G401 (cell line): ENCODE measurements around the gene DHRS7B. TPM values are rescaled to one million over a fixed set of nuclear protein-coding genes. Genes with fewer than 3 reads are reported as not detected.
"Not testable (repeated sequence)": the region's sequence is repeated elsewhere in the genome, so short reads cannot be mapped to it uniquely, and the experiment has no call there.

ENCODE experiments used
- DNase-seq: peaks from one replicate; pipeline ENCODE4 v3.0.0-alpha.2; 2015; ENCODE audit warnings: low spot score
- in situ Hi-C: cut with HindIII; loops from 2 replicates; pipeline ENCODE4 v1.10.0; 2016; ENCODE audit warnings: low sequenced_read_pairs, mixed read lengths
- total RNA-seq: library from RNA; depleted of rRNA; stranded (reverse); fragments of >200 nt; shearing (Covaris generic); gene quantifications from 2 replicates; pipeline ENCODE4 v1.2.3, GENCODE V29; 2014

Gene DHRS7B
- total RNA-seq, 1 experiment from 2014 or later = 45.4 TPM

- no peak for DNase-seq
- in situ Hi-C loops = no loop called here
Measured at GRCh38 chr17:21171970-21172510, 45.3 kb downstream of the DHRS7B start.

- in situ Hi-C loops = no loop called here
- no peak for DNase-seq
Measured at GRCh38 chr17:21172846-21173245, 46.1 kb downstream of the DHRS7B start.

DNA sequence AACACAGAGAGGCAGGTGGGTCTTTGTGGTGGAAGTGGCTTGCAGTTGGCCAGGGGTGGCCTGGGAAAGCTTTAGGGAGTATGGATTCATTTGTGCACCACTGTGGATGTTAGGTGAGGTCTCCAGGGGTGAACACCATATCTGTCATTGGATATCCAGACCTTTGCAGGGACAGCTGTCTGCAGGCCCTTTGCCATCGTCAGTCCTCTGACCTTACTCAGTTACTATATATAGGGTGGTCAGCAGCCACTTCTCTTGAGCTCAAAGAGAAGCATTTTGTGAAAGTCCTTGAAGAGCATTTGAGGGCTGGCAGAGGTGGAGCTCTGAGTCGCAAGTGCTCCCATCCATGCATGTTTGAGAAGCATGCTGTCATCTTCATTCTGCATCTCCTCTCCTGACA is 46.8 kb downstream of the DHRS7B start:
- DNase-seq = no peak
- in situ Hi-C loops = no loop called here

DNA sequence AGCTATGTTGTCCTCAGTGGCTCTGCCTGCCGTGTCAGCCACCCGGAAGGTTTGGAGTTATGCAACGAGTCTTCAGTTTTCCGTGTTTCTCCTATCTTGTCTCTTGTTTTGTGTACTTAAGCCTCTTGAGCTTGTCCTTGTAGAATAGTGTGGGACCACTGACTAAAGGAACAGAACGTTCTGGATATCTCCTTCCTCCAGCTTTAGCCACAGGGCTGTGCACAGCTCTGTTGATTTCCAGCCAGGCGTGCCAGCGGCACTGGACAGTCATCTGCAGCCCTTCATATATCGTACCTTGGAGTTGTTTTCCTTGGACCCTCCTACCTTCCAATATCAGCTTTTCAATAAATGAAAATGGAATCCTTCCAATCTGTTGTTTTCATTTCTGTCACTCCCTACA is 47.4 kb downstream of the DHRS7B start:
- in situ Hi-C loops = no loop called here
- DNase-seq = no peak

- no peak for DNase-seq
- in situ Hi-C loops = no loop called here
Measured at GRCh38 chr17:21174713-21175112, 47.9 kb downstream of the DHRS7B start.

GRCh38 chr17:21176773-21177395 is 50.1 kb downstream of the DHRS7B start:
- in situ Hi-C loops = no loop called here
- DNase-seq = no peak

DNA sequence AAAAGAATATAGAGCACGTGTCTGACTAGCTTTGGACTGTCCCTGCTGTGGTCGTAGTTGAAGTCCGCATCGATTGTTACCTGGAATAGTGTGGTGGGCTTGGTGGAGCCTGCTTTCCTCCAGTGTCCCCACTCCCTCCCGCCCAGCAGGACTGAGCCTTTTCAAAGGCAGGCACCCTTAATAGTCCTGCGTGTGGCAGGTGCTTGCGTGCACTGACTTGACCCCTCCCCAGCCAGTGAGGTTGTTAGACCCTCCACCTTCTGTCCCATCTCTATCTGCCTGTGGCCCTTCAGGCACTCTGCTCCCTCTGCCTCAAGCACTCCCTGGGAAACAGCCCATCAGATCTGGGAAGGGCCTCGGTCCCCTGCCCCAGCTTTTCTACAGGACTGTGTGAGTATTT is 50.6 kb downstream of the DHRS7B start:
- DNase-seq = no peak
- in situ Hi-C loops = no loop called here

DNA sequence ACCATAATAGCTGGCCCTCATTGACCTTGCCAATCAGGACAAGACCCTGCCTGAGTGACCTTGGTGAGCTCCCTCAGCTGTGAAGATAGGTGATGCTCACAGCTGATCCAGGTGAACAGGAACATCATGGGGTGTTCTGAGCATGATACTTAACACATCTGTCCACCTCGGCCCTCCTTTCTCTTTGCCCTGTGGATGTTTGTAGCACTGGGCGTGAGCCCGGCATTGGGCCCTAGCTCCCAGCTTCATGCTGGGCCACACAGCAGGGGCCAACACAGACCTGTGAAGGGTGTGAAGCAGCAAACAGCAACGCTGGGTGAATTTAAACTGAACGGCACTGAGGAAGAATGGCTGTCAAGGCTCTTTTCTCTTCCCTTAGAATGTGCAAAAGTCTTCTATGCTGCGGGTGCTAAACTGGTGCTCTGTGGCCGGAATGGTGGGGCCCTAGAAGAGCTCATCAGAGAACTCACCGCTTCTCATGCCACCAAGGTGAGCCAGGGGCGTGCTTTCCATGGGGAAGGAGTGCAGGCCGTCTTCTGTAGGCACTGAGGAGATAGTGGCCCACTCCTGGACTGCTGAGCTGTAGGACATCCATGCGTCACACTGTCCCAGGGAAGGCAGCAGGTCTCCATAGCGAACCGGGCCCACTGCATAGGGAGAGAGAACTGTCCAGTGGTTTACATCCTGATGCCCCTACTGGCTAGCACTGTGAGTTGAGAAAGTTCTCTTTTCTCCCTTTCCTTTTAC is 51.3 kb downstream of the DHRS7B start:
- DNase-seq = no peak
- in situ Hi-C loops = no loop called here

- DNase-seq = no peak
- in situ Hi-C loops = no loop called here
Measured at GRCh38 chr17:21183468-21183867, 56.7 kb downstream of the DHRS7B start.

DNA sequence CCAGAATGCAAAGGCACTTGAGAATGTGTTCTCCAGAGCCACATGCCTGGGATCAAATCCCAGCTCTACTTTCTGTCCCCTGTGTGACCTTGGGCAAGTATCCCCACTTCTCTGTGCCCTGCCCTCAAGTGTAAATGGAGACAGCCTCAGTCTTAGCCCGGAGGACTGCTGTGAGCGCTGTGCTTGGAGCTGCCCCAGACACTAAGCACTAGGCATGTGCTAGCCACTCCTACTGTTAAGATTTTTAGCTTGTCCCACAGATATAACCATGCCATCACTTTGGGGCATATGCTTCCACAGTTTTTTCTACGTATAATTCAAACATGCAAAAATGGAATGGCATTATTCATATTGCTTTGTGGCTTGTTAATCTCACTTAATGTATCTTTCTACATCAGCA is 57.8 kb downstream of the DHRS7B start:
- no peak for DNase-seq
- in situ Hi-C loops = no loop called here

DNA sequence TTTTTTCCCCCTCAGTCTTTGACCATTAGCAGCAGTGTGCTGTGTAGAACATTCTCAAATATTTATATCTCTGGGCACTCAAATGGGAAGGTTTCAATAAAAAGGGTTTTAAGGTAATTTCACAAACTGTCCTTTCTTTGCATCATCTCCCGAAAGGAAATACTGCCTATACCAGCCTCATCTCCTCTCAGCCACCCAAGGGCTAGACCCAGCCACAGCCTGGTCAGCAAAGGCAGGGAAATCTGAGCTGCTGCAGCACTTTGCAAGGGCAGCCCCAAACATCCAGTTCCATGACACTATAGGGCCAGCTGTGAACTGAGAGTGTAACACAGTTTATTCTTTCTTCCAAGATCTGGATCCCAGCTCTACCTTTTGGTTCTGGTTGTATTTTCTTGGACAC is 58.3 kb downstream of the DHRS7B start:
- no peak for DNase-seq
- in situ Hi-C loops = no loop called here

DNA sequence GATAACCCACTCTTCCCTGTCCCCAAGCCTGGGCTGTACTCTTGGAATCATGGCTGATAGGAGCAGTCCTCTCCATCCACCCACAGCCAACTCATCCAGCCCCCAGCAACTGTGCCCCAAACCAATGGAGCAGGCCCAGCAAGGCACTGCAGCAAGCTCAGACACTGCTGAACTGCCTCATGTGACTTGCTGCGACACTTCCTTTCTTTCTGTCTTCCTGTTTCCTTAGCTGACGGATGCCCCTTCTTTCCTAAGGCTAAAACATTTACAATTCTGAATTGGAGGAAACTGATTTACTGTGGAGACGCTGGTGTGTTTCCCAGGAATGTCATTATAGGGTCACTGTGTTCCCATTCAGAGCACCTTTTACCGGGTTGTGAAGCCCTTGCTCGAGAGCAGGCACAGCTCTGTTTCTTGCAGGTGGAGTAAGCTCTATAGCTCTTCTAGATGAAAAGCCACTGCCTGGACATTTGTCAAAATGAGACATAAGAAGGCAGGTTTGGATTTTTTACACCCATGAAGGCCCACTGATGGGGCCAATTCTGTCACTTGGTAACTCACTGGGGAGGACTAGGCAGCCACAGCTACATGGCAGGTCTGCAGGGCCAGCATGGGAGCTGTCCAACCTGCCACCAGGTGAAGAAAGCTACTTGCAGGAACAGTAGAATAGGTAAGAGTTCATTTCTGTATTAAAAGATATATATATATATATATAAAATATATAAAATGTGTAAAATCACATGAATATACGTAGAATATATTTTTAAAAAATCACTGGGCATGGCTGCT is 59.8 kb downstream of the DHRS7B start:
- in situ Hi-C loops = no loop called here
- no peak for DNase-seq

DNA sequence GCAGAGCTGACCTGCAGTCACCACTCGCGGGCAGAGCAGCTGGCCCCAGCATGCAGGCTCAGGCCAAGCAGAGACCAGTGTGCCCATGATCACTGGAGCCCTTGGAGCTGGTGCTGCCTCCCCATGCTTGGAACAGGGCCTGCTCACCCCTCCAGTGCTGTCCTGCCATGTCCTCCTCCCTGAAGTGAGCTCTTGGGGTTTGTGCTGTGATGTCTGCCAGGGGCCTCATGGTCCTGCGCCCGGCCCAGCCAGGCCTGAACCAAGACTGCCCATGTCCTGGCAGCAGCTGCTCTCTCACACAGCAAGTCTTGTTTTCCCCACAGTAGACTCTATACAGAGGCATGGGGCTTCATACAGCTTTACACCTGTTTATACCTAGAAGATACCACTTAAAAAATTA is 62.6 kb downstream of the DHRS7B start:
- in situ Hi-C loops = no loop called here
- DNase-seq = no peak

DNA sequence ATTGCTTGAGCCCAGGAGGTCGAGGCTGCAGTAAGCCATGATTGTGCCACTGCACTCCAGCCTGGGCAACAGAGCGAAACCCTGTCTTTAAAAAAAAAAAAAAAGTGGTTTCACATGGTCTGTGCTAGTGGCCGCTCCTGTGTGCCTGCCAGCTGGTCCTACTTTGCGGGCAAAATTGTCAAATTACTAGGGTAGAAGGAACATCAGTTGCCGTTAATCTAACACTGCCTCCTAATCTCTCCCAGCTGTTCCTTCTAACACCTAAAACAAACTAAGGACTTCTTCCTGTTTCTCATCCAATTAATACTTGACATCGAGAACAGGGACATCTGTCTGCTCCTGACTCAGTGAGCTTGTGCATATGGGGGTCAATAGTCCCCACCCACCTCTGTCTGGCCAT is 63.3 kb downstream of the DHRS7B start:
- in situ Hi-C loops = no loop called here

GRCh38 chr17:21191698-21192097 is 64.9 kb downstream of the DHRS7B start:
- DNase-seq = no peak
- in situ Hi-C loops = no loop called here

More for the DNA sequence above, 63.3 kb downstream of the DHRS7B start:
- no peak for DNase-seq

GRCh38 chr17:21192414-21192813 is 65.7 kb downstream of the DHRS7B start:
- DNase-seq, in situ Hi-C loops: not testable (repeated sequence)

DNA sequence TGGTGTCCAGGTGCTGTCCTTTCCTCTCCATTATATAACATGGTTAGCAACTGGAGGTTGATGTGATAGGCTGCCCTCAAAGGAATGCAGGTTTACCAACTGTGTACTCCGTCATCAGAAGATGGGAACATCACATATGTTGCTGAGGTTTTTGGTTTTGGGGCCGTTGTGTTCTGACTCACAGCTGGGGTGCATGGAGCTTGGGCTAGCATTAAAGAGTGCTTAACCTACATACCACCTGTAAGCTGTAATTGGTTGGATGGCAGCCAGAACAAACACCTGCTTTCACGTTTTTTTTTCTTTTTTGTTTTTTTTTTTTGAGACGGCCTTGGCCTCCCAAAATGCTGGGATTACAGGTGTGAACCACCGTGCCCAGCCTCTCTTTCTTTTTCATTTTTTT is 66.3 kb downstream of the DHRS7B start:
- in situ Hi-C loops = no loop called here
- DNase-seq = no peak

DNA sequence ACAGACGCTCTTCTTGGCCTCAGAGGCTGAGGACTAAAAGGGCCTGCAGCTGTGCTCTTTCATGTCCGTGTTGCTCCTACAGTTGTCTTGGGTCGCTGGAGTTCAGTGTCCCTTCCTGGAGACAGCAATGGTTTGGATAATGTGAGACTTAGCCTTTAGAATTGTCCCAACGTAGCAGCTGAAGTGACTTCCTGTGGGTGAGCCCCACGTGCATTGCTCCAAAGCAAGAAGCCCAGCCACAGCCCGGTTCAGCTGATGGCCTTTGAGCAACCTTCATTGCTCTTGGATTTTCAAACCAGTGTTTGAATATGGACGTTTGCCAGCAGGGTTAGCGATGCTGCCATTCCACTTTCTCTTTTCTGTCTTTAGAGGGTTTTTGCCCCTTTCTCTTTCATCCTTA is 67.5 kb downstream of the DHRS7B start:
- no peak for DNase-seq
- in situ Hi-C loops = no loop called here

- in situ Hi-C loops = no loop called here
- no peak for DNase-seq
Measured at GRCh38 chr17:21194703-21195102, 67.9 kb downstream of the DHRS7B start.

DNA sequence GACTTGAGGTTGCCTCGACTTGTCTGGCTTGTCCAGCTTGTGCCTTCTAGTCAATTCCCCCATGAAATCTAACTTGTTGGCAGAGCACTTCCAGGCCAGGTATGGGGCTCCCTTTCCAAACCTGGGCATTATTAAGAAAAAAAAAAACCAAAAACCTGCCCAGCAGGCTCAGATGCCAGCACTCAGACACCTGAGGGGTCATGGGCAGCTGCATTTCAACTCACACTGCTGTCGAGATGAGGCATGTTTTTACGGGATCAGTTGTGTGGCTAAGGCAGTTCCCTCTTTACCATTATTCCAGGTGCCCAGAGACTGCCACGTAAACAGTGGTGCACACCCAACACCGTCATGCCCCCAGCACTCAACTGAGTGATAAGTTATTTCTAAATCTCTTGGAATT is 69.4 kb downstream of the DHRS7B start:
- in situ Hi-C loops = no loop called here
- DNase-seq = no peak
